Fibroblast of pulmonary artery (primary cell): ENCODE data around the gene HTT.

Experiments used
- DNase-seq: peaks from one replicate; pipeline ENCODE4 v3.0.0-alpha.2; 2010; ENCODE audit warnings: low read depth
- H3K4me3 ChIP-seq: replicated peaks from 2 replicates; pipeline ENCODE4 v1.5.1; 2011; ENCODE audit warnings: low read depth, mild to moderate bottlenecking, control low read depth, low read length, moderate library complexity
- CTCF ChIP-seq: IDR thresholded peaks from 2 replicates; pipeline ENCODE4 v1.5.1; 2011; ENCODE audit warnings: mild to moderate bottlenecking, control low read depth, low read length, inconsistent platforms; ENCODE audit errors: missing control alignments

HTT gene

GRCh38 chr4:3034231-3034630 is 40.2 kb upstream of the HTT start:
- no peak for TF ChIP-seq CTCF
- no peak for DNase-seq
- no peak overlapping the region for H3K4me3 ChIP-seq

GRCh38 chr4:3035249-3035648 is 39.2 kb upstream of the HTT start:
- TF ChIP-seq CTCF, result no peak
- DNase-seq, result no peak
- H3K4me3 ChIP-seq, result no peak overlapping the region

- DNase-seq, result no peak
- TF ChIP-seq CTCF, result no peak
- no peak overlapping the region for H3K4me3 ChIP-seq
Measured at GRCh38 chr4:3035674-3036073, 38.8 kb upstream of the HTT start.

- DNase-seq, result no peak
- H3K4me3 ChIP-seq, result no peak overlapping the region
- TF ChIP-seq CTCF, result no peak
Measured at GRCh38 chr4:3036131-3036952, 38.1 kb upstream of the HTT start.

GRCh38 chr4:3037957-3038461 is 36.5 kb upstream of the HTT start:
- peak; percentile 16 for DNase-seq
- H3K4me3 ChIP-seq, result peak overlapping the region; percentile 25
- TF ChIP-seq CTCF, result no peak

GRCh38 chr4:3039706-3040366 is 34.6 kb upstream of the HTT start:
- TF ChIP-seq CTCF, result no peak
- DNase-seq, result no peak
- H3K4me3 ChIP-seq, result no peak overlapping the region
